GM20000 (cell line): ENCODE results near the gene CASP14.
"Not testable (repeated sequence)": the region's sequence is repeated elsewhere in the genome, so short reads cannot be mapped to it uniquely, and the experiment has no call there.

Source experiments
- DNase-seq: peaks from one replicate; pipeline ENCODE4 v3.0.0; 2012; ENCODE audit warnings: low spot score
- CTCF ChIP-seq: IDR thresholded peaks from 2 replicates; pipeline ENCODE4 v1.5.1; 2012; ENCODE audit warnings: mild to moderate bottlenecking, control low read depth; ENCODE audit errors: extremely low read depth, missing control alignments

Gene CASP14

GRCh38 chr19:15072930-15073647 is 23.8 kb downstream of the CASP14 start:
- no peak for TF ChIP-seq CTCF
- DNase-seq = no peak

GRCh38 chr19:15074371-15074770 is 25.1 kb downstream of the CASP14 start:
- no peak for DNase-seq

GRCh38 chr19:15075806-15076205 is 26.5 kb downstream of the CASP14 start:
- DNase-seq = no peak
- no peak for TF ChIP-seq CTCF

More at GRCh38 chr19:15074371-15074770, 25.1 kb downstream of the CASP14 start:
- no peak for TF ChIP-seq CTCF

- not testable (repeated sequence) for DNase-seq
Observed at GRCh38 chr19:15080002-15080401, 30.7 kb downstream of the CASP14 start.

GRCh38 chr19:15081911-15082310 is 32.6 kb downstream of the CASP14 start, which contains the start of gene OR1I1:
Gene OR1I1, plus strand, starts transcription at chr19:15082211. Its CDS starts 4,855 bp downstream, at chr19:15087066.
- TF ChIP-seq CTCF = no peak

GRCh38 chr19:15087182-15087581 is 37.9 kb downstream of the CASP14 start:
- no peak for DNase-seq
- TF ChIP-seq CTCF = no peak

More at GRCh38 chr19:15081911-15082310, 32.6 kb downstream of the CASP14 start, which contains the start of gene OR1I1:
- no peak for DNase-seq

GRCh38 chr19:15091918-15092753 is 42.9 kb downstream of the CASP14 start:
- peak; percentile 46 for TF ChIP-seq CTCF
- DNase-seq = peak; percentile 58
